PC-3 (cell line): ENCODE results near the gene CACNA1A.

Experiments used
- CTCF ChIP-seq: fragments of 300-600 bp; sonication (generic); conservative IDR thresholded peaks from 2 replicates; pipeline ENCODE4 v1.5.1; 2017; ENCODE audit warnings: antibody characterized with exemption, low read depth, mild to moderate bottlenecking, low read length
- EZH2 ChIP-seq: fragments of 300-600 bp; sonication (generic); IDR thresholded peaks from one replicate; pipeline ENCODE4 v1.6.1; 2017; ENCODE audit warnings: antibody characterized with exemption, mild to moderate bottlenecking, low read length; ENCODE audit not compliant: unreplicated experiment

GRCh38 chr19:13537454-13537853 lies 31.2 kb upstream of the CACNA1A start:
- TF ChIP-seq EZH2 (no peak), CTCF (no peak)
